ENCODE measurements around the gene SLX9.

The SLX9 gene

DNA sequence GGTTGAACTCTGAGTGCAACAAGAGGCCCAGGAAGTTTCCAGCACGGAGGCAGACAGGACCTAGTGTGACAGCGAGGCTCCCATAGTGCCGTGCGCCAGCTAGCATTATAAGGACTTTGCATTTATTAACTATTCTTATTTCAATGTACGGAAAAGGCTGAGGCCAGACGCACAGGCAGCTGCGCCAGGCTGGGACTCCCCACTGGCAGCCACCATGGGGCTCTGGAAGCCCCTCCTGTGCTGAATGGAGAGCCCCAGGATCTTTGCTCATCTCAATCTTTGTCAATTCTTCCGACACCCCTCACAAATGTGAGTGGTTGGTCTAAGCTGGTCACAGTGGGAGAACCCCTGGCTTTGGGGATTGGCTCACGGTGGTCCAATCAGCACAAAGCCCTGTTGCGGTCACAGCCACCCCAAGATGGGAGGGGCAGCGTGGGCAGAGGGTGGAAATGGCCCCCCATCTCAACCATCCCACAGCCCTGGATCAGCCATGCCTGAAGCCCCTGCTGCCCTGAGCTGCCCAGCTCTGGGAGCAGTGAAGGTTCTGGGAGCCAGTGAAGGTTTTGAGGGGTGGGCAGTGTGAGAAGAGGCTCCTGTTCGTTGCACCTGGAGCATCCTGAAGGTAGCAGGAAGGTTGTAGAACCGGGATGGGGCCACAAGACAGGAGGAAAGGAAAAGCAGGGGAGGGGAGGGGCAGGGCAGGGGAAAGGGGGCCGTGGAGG, 75.1 kb downstream of the SLX9 start:
- DNase-seq (ENCODE audit: low read depth in 1 of 2, low spot score in 1 of 2), result no peak
- H3K27ac ChIP-seq (replicated peaks), result no peak overlapping the region
- TF ChIP-seq POLR2AphosphoS5 (IDR thresholded peaks at IDR 0.05; ENCODE audit: low read depth) (no peak), SPI1 (IDR thresholded peaks at IDR 0.05; ENCODE audit: borderline replicate concordance, low read depth) (no peak), GABPA (IDR thresholded peaks at IDR 0.05; ENCODE audit: low read depth) (no peak)
- TF ChIP-seq, protein P1, sequence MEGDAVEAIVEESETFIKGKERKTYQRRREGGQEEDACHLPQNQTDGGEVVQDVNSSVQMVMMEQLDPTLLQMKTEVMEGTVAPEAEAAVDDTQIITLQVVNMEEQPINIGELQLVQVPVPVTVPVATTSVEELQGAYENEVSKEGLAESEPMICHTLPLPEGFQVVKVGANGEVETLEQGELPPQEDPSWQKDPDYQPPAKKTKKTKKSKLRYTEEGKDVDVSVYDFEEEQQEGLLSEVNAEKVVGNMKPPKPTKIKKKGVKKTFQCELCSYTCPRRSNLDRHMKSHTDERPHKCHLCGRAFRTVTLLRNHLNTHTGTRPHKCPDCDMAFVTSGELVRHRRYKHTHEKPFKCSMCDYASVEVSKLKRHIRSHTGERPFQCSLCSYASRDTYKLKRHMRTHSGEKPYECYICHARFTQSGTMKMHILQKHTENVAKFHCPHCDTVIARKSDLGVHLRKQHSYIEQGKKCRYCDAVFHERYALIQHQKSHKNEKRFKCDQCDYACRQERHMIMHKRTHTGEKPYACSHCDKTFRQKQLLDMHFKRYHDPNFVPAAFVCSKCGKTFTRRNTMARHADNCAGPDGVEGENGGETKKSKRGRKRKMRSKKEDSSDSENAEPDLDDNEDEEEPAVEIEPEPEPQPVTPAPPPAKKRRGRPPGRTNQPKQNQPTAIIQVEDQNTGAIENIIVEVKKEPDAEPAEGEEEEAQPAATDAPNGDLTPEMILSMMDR (IDR thresholded peaks at IDR 0.05; ENCODE audit: insufficient read depth, low read length), result no peak
- TF ChIP-seq, protein P2, sequence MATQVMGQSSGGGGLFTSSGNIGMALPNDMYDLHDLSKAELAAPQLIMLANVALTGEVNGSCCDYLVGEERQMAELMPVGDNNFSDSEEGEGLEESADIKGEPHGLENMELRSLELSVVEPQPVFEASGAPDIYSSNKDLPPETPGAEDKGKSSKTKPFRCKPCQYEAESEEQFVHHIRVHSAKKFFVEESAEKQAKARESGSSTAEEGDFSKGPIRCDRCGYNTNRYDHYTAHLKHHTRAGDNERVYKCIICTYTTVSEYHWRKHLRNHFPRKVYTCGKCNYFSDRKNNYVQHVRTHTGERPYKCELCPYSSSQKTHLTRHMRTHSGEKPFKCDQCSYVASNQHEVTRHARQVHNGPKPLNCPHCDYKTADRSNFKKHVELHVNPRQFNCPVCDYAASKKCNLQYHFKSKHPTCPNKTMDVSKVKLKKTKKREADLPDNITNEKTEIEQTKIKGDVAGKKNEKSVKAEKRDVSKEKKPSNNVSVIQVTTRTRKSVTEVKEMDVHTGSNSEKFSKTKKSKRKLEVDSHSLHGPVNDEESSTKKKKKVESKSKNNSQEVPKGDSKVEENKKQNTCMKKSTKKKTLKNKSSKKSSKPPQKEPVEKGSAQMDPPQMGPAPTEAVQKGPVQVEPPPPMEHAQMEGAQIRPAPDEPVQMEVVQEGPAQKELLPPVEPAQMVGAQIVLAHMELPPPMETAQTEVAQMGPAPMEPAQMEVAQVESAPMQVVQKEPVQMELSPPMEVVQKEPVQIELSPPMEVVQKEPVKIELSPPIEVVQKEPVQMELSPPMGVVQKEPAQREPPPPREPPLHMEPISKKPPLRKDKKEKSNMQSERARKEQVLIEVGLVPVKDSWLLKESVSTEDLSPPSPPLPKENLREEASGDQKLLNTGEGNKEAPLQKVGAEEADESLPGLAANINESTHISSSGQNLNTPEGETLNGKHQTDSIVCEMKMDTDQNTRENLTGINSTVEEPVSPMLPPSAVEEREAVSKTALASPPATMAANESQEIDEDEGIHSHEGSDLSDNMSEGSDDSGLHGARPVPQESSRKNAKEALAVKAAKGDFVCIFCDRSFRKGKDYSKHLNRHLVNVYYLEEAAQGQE (IDR thresholded peaks at IDR 0.05; ENCODE audit: insufficient replicate concordance, low read depth), result no peak
- H3K4me3 ChIP-seq (replicated peaks; ENCODE audit: insufficient read depth, low read length), result no peak overlapping the region
- peaks cover 53% of the 10 kb centered on the region for H3K27me3 ChIP-seq (ENCODE audit: insufficient read depth, poor library complexity, severe bottlenecking)

DNA sequence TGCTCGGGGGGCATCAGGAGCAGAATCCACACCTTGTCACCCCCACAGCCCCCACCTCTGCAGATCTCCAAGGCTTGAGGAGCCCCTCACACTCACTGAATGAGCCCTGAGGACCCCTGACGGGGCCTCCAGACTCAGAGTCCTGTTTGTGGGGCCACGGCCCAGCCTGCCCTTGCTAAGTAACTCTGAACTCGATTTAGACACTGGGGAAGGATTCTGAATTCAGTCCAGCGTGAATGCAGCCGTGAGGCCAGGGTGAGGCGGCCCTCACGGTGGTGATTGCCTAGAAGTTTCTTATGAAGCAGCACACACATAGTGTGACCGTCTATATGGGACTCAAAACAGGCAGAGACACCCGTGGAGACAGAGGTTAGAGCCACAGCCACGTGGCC, 75.6 kb downstream of the SLX9 start:
- H3K27ac ChIP-seq (replicated peaks), result no peak overlapping the region
- no peak for DNase-seq (ENCODE audit: low read depth in 1 of 2, low spot score in 1 of 2)
- no peak overlapping the region for H3K4me3 ChIP-seq (replicated peaks; ENCODE audit: insufficient read depth, low read length)
- TF ChIP-seq POLR2AphosphoS5 (IDR thresholded peaks at IDR 0.05; ENCODE audit: low read depth), result no peak
- no peak for TF ChIP-seq SPI1 (IDR thresholded peaks at IDR 0.05; ENCODE audit: borderline replicate concordance, low read depth)
- TF ChIP-seq, protein P1 (IDR thresholded peaks at IDR 0.05; ENCODE audit: insufficient read depth, low read length), result no peak
- TF ChIP-seq GABPA (IDR thresholded peaks at IDR 0.05; ENCODE audit: low read depth), result no peak
- TF ChIP-seq, protein P2 (IDR thresholded peaks at IDR 0.05; ENCODE audit: insufficient replicate concordance, low read depth), result no peak
- H3K27me3 ChIP-seq (ENCODE audit: insufficient read depth, poor library complexity, severe bottlenecking), result peaks cover 48% of the 10 kb centered on the region

DNA sequence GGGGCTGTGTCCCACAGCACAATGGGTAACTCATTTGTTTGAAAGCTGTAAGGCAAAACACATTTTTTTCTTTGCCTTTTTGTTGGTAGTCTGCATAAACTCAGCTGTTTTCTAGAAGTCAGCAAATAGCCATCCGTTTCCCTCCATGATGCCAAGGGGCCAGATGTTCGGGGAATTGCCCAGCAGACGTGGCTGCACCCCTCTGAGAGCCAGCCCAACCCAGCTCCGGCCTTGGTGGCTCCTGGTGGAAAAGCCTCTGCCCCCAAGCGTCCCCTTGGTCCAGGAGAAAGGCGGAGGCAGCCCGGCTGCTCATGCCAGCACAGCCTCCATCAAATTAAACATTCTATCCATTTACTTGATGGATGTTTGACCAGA, 76.2 kb downstream of the SLX9 start:
- H3K4me3 ChIP-seq (replicated peaks; ENCODE audit: insufficient read depth, low read length), result no peak overlapping the region
- peaks cover 46% of the 10 kb centered on the region for H3K27me3 ChIP-seq (ENCODE audit: insufficient read depth, poor library complexity, severe bottlenecking)
- DNase-seq (ENCODE audit: low read depth in 1 of 2, low spot score in 1 of 2), result no peak
- no peak overlapping the region for H3K27ac ChIP-seq (replicated peaks)
- TF ChIP-seq, protein P2 (IDR thresholded peaks at IDR 0.05; ENCODE audit: insufficient replicate concordance, low read depth), result no peak
- TF ChIP-seq SPI1 (IDR thresholded peaks at IDR 0.05; ENCODE audit: borderline replicate concordance, low read depth), result no peak
- no peak for TF ChIP-seq POLR2AphosphoS5 (IDR thresholded peaks at IDR 0.05; ENCODE audit: low read depth)
- TF ChIP-seq GABPA (IDR thresholded peaks at IDR 0.05; ENCODE audit: low read depth), result no peak
- TF ChIP-seq, protein P1 (IDR thresholded peaks at IDR 0.05; ENCODE audit: insufficient read depth, low read length), result no peak

Data from HL-60 (cell line).